Liver (tissue), 9 donors: ENCODE results near the gene TMX2. TPM values are rescaled to one million over a fixed set of nuclear protein-coding genes. Genes with fewer than 3 reads are reported as not detected.

Experiments used
- DNase-seq: peaks from one replicate; pipeline ENCODE4 v3.0.0-alpha.2; 2017; ENCODE audit warnings: low spot score
- H3K27ac ChIP-seq, 2 donors: one replicate each; pipeline ENCODE4 v1.7.0; 2013; ENCODE audit warnings: inconsistent platforms in 2 of 2, low read length in 2 of 2, control low read depth in 1 of 2, low read depth in 1 of 2, mild to moderate bottlenecking in 1 of 2
- H3K27me3 ChIP-seq, 4 donors: one replicate each; pipeline versions ENCODE4 v1.6.1 to v1.7.0; 2013; ENCODE audit warnings: low read length in 3 of 4, inconsistent platforms in 1 of 4, mild to moderate bottlenecking in 1 of 4, moderate library complexity in 1 of 4; ENCODE audit not compliant: control insufficient read depth in 4 of 4, insufficient read depth in 4 of 4
- H3K36me3 ChIP-seq, 4 donors: one replicate each; pipeline versions ENCODE4 v1.6.1 to v1.7.0; 2013; ENCODE audit warnings: low read length in 3 of 4, mild to moderate bottlenecking in 3 of 4, low read depth in 1 of 4, moderate library complexity in 1 of 4; ENCODE audit not compliant: control insufficient read depth in 4 of 4, insufficient read depth in 3 of 4
- H3K4me1 ChIP-seq, 4 donors: one replicate each; pipeline versions ENCODE4 v1.6.1 to v1.7.0; 2013; ENCODE audit warnings: low read length in 3 of 4, mild to moderate bottlenecking in 3 of 4, moderate library complexity in 1 of 4; ENCODE audit not compliant: control insufficient read depth in 4 of 4, insufficient read depth in 4 of 4
- H3K4me3 ChIP-seq, 3 donors: one replicate each; pipeline versions ENCODE4 v1.6.1 to v1.7.0; 2013; ENCODE audit warnings: low read length in 3 of 3, control low read depth in 1 of 3, low read depth in 1 of 3, mild to moderate bottlenecking in 1 of 3
- H3K9ac ChIP-seq, 2 donors: one replicate each; pipeline ENCODE4 v1.7.0; 2013; ENCODE audit warnings: low read length in 2 of 2, mild to moderate bottlenecking in 2 of 2, moderate library complexity in 2 of 2, control low read depth in 1 of 2, low read depth in 1 of 2
- H3K9me3 ChIP-seq, 4 donors: one replicate each; pipeline versions ENCODE4 v1.6.1 to v1.7.0; 2013; ENCODE audit warnings: low read length in 3 of 4; ENCODE audit not compliant: control insufficient read depth in 4 of 4
- EGR1 ChIP-seq, 2 donors: IDR thresholded peaks; 2 replicates each; pipeline ENCODE4 v1.6.1; 2016 to 2018; ENCODE audit warnings: antibody characterized with exemption in 2 of 2, low read depth in 2 of 2
- FOXA1 ChIP-seq: IDR thresholded peaks from 2 replicates; pipeline ENCODE4 v1.6.1; 2016; ENCODE audit warnings: antibody characterized with exemption
- FOXA2 ChIP-seq: IDR thresholded peaks from 2 replicates; pipeline ENCODE4 v1.6.1; 2016; ENCODE audit warnings: antibody characterized with exemption
- GABPA ChIP-seq, 2 donors: IDR thresholded peaks in 1 of 2; conservative IDR thresholded peaks in 1 of 2; 2 replicates each; pipeline ENCODE4 v1.6.1; 2016; ENCODE audit warnings: antibody characterized with exemption in 2 of 2, mild to moderate bottlenecking in 1 of 2, moderate library complexity in 1 of 2
- HNF4A ChIP-seq, 2 donors: conservative IDR thresholded peaks; 2 replicates each; pipeline ENCODE4 v1.6.1; 2016; ENCODE audit warnings: antibody characterized with exemption in 2 of 2, mild to moderate bottlenecking in 2 of 2
- HNF4G ChIP-seq: IDR thresholded peaks from 2 replicates; pipeline ENCODE4 v1.6.1; 2016; ENCODE audit warnings: antibody characterized with exemption
- JUND ChIP-seq, 2 donors: IDR thresholded peaks; 2 replicates each; pipeline ENCODE4 v1.6.1; 2016; ENCODE audit warnings: antibody characterized with exemption in 2 of 2
- NR2F2 ChIP-seq: IDR thresholded peaks from 2 replicates; pipeline ENCODE4 v1.6.1; 2016; ENCODE audit warnings: antibody characterized with exemption
- RAD21 ChIP-seq, 2 donors: IDR thresholded peaks; 2 replicates each; pipeline ENCODE4 v1.6.1; 2016; ENCODE audit warnings: antibody characterized with exemption in 2 of 2, mild to moderate bottlenecking in 2 of 2
- RXRA ChIP-seq, 2 donors: IDR thresholded peaks; 2 replicates each; pipeline ENCODE4 v1.6.1; 2017 to 2018; ENCODE audit warnings: antibody characterized with exemption in 2 of 2, mild to moderate bottlenecking in 1 of 2
- SP1 ChIP-seq: IDR thresholded peaks from 2 replicates; pipeline ENCODE4 v1.6.1; 2018; ENCODE audit warnings: antibody characterized with exemption, mild to moderate bottlenecking
- TAF1 ChIP-seq: conservative IDR thresholded peaks from 2 replicates; pipeline ENCODE4 v1.6.1; 2016; ENCODE audit warnings: antibody characterized with exemption, mild to moderate bottlenecking
- YY1 ChIP-seq: IDR thresholded peaks from 2 replicates; pipeline ENCODE4 v1.6.1; 2016; ENCODE audit warnings: antibody characterized with exemption, mild to moderate bottlenecking
- WGBS: extraction: QIAGEN DNeasy Blood & Tissue Kit; methylation state at CpG from one replicate; pipeline ENCODE4 v1.1.7; 2013; 5-methylcytosine and 5-hydroxymethylcytosine counted together
- polyA plus RNA-seq, 2 donors: library from polyadenylated mRNA; stranded (reverse) in 1 of 2; unstranded in 1 of 2; fragments of 200-250 nt in 1 of 2; fragments of >200 nt in 1 of 2; fragmentation: Nextera tagmentation in 1 of 2; extraction: Ambion mirVana in 1 of 2; gene quantifications; one replicate each; pipeline versions ENCODE4 v1.2.1 to v1.2.3, GENCODE V29; 2013 to 2015
- total RNA-seq, 2 donors: library from RNA; depleted of rRNA; stranded (reverse); fragments of >200 nt; gene quantifications; one replicate each; pipeline ENCODE4 v1.2.3, GENCODE V29; 2014
- TF ChIP-seq, protein P1 (sequence below): IDR thresholded peaks from 2 replicates; pipeline ENCODE4 v1.6.1; 2016; ENCODE audit warnings: antibody characterized with exemption
- TF ChIP-seq, protein P2 (sequence below): fragments of 150-350 bp; IDR thresholded peaks from 2 replicates; pipeline ENCODE4 v1.5.1; 2017; ENCODE audit warnings: improper control_type of control experiment, low read depth, low read length; ENCODE audit not compliant: missing input control
- TF ChIP-seq, protein P3 (sequence below): IDR thresholded peaks from 2 replicates; pipeline ENCODE4 v1.6.1; 2016; ENCODE audit warnings: antibody characterized with exemption, mild to moderate bottlenecking
- TF ChIP-seq, protein P4 (sequence below): IDR thresholded peaks from 2 replicates; pipeline ENCODE4 v1.6.1; 2016; ENCODE audit warnings: antibody characterized with exemption
- TF ChIP-seq, protein P5 (sequence below): IDR thresholded peaks from 2 replicates; pipeline ENCODE4 v1.6.1; 2016; ENCODE audit warnings: antibody characterized with exemption
- donor health status: healthy.
- donor health status: healthy.
- donor health status: healthy.
- donor health status: healthy.
- donor health status: healthy.

Gene TMX2
- total and polyA plus RNA-seq, 4 donors = 43.3 to 70.9 (median 59.1) TPM

DNA sequence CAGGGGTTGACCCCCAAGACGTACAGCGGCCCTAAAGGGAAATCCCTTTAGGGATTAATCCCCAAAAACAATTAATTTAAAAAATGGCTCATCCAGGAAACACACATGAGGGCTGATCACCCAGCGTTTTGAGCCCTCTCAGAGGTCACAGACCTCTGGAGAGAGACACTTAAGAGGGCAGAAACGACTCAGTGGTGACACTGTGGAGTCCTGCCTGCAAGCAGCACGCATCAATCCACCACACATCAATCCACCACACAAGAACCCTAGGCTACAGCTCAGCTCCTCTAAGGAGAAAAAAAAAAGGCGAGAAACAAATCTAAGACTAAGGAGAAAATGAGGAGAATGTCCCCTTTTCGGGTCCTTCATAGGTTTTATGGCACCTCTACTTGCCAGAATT lies 16.4 kb downstream of the TMX2 start:
- 82% methylated on average over 7 of the region's 7 CpGs for WGBS
- Histone ChIP-seq H3K36me3 (peaks cover 0 to 4% (median under 1%) of the 10 kb centered on the region in 4 donors), H3K9me3 (no peaks in the 10 kb centered on the region), H3K27me3 (no peaks in the 10 kb centered on the region), H3K9ac (no peak overlapping the region), H3K27ac (no peak overlapping the region), H3K4me1 (no peaks in the 10 kb centered on the region), H3K4me3 (no peak overlapping the region)
- TF ChIP-seq EGR1 (IDR thresholded peaks at IDR 0.05; ENCODE audit: low read depth in 2 of 2) (no peak), RXRA (IDR thresholded peaks at IDR 0.05) (no peak), HNF4G (no peak), HNF4A (conservative IDR thresholded peaks at IDR 0.05) (no peak), TAF1 (no peak), JUND (IDR thresholded peaks at IDR 0.05) (no peak), YY1 (no peak), FOXA2 (no peak), SP1 (no peak), GABPA (IDR thresholded peaks at IDR 0.05 in 1 of 2, conservative IDR thresholded peaks at IDR 0.05 in 1 of 2) (no peak), NR2F2 (no peak)
- TF ChIP-seq, protein P1, sequence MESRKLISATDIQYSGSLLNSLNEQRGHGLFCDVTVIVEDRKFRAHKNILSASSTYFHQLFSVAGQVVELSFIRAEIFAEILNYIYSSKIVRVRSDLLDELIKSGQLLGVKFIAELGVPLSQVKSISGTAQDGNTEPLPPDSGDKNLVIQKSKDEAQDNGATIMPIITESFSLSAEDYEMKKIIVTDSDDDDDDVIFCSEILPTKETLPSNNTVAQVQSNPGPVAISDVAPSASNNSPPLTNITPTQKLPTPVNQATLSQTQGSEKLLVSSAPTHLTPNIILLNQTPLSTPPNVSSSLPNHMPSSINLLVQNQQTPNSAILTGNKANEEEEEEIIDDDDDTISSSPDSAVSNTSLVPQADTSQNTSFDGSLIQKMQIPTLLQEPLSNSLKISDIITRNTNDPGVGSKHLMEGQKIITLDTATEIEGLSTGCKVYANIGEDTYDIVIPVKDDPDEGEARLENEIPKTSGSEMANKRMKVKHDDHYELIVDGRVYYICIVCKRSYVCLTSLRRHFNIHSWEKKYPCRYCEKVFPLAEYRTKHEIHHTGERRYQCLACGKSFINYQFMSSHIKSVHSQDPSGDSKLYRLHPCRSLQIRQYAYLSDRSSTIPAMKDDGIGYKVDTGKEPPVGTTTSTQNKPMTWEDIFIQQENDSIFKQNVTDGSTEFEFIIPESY = no peak
- TF ChIP-seq, protein P2, sequence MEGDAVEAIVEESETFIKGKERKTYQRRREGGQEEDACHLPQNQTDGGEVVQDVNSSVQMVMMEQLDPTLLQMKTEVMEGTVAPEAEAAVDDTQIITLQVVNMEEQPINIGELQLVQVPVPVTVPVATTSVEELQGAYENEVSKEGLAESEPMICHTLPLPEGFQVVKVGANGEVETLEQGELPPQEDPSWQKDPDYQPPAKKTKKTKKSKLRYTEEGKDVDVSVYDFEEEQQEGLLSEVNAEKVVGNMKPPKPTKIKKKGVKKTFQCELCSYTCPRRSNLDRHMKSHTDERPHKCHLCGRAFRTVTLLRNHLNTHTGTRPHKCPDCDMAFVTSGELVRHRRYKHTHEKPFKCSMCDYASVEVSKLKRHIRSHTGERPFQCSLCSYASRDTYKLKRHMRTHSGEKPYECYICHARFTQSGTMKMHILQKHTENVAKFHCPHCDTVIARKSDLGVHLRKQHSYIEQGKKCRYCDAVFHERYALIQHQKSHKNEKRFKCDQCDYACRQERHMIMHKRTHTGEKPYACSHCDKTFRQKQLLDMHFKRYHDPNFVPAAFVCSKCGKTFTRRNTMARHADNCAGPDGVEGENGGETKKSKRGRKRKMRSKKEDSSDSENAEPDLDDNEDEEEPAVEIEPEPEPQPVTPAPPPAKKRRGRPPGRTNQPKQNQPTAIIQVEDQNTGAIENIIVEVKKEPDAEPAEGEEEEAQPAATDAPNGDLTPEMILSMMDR = no peak
- TF ChIP-seq, protein P3, sequence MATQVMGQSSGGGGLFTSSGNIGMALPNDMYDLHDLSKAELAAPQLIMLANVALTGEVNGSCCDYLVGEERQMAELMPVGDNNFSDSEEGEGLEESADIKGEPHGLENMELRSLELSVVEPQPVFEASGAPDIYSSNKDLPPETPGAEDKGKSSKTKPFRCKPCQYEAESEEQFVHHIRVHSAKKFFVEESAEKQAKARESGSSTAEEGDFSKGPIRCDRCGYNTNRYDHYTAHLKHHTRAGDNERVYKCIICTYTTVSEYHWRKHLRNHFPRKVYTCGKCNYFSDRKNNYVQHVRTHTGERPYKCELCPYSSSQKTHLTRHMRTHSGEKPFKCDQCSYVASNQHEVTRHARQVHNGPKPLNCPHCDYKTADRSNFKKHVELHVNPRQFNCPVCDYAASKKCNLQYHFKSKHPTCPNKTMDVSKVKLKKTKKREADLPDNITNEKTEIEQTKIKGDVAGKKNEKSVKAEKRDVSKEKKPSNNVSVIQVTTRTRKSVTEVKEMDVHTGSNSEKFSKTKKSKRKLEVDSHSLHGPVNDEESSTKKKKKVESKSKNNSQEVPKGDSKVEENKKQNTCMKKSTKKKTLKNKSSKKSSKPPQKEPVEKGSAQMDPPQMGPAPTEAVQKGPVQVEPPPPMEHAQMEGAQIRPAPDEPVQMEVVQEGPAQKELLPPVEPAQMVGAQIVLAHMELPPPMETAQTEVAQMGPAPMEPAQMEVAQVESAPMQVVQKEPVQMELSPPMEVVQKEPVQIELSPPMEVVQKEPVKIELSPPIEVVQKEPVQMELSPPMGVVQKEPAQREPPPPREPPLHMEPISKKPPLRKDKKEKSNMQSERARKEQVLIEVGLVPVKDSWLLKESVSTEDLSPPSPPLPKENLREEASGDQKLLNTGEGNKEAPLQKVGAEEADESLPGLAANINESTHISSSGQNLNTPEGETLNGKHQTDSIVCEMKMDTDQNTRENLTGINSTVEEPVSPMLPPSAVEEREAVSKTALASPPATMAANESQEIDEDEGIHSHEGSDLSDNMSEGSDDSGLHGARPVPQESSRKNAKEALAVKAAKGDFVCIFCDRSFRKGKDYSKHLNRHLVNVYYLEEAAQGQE = no peak
- TF ChIP-seq, protein P4, sequence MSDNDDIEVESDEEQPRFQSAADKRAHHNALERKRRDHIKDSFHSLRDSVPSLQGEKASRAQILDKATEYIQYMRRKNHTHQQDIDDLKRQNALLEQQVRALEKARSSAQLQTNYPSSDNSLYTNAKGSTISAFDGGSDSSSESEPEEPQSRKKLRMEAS = no peak
- TF ChIP-seq, protein P5, sequence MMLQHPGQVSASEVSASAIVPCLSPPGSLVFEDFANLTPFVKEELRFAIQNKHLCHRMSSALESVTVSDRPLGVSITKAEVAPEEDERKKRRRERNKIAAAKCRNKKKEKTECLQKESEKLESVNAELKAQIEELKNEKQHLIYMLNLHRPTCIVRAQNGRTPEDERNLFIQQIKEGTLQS = no peak
- no peak for DNase-seq

DNA sequence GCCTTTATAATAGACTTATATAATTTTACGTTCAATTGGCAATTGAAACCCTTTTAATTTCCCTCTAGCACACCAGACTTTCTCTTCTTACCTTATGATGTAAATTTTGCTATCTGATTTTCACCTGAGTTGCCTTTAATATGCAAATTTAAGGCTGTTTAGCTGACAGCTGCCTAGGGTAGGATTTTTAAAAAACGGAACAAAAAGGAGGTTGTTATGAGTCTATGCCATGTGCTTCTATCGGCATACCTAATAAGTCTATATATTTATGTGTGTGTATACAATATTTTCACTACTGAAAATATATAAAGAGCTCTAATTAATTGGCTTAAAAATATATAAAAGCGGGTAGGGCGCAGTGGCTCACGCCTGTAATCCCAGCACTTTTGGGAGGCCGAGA lies 17.1 kb downstream of the TMX2 start:
- WGBS = 98% methylated on average over 7 of the region's 7 CpGs
- H3K9ac ChIP-seq = no peak overlapping the region
- no peak for DNase-seq

More for the DNA sequence above, 17.1 kb downstream of the TMX2 start:
- Histone ChIP-seq H3K4me1 (no peaks in the 10 kb centered on the region), H3K27ac (no peak overlapping the region), H3K36me3 (peaks cover 0 to 4% (median under 1%) of the 10 kb centered on the region in 4 donors), H3K9me3 (no peaks in the 10 kb centered on the region), H3K27me3 (no peaks in the 10 kb centered on the region), H3K4me3 (no peak overlapping the region)
- no peak for TF ChIP-seq YY1
- TF ChIP-seq, protein P1 = no peak
- no peak for TF ChIP-seq HNF4G
- no peak for TF ChIP-seq GABPA (IDR thresholded peaks at IDR 0.05 in 1 of 2, conservative IDR thresholded peaks at IDR 0.05 in 1 of 2)
- no peak for TF ChIP-seq FOXA1
- TF ChIP-seq TAF1 = no peak
- TF ChIP-seq, protein P4 = no peak
- no peak for TF ChIP-seq RAD21 (IDR thresholded peaks at IDR 0.05)
- TF ChIP-seq SP1 = no peak
- TF ChIP-seq, protein P3 = no peak
- no peak for TF ChIP-seq RXRA (IDR thresholded peaks at IDR 0.05)
- no peak for TF ChIP-seq EGR1 (IDR thresholded peaks at IDR 0.05; ENCODE audit: low read depth in 2 of 2)
